ENCODE measurements around the gene SIRPA.

The SIRPA gene

GRCh38 chr20:1867495-1868260 is 27.5 kb upstream of the SIRPA start:
- Histone ChIP-seq H3K27me3 (ENCODE audit: control insufficient read depth, insufficient read depth, low read length) (no peaks in the 10 kb centered on the region), H2AFZ (no peak overlapping the region), H3K9ac (no peak overlapping the region), H3K79me2 (no peaks in the 10 kb centered on the region), H3K9me3 (ENCODE audit: control insufficient read depth, low read length) (no peaks in the 10 kb centered on the region), H3K27ac (no peak overlapping the region), H3K4me1 (no peaks in the 10 kb centered on the region), H3K4me3 (ENCODE audit: low read depth, low read length) (no peak overlapping the region), H3K4me2 (ENCODE audit: low read length) (no peak overlapping the region), H3K36me3 (ENCODE audit: control insufficient read depth, insufficient read depth, low read length) (no peaks in the 10 kb centered on the region)
- TF ChIP-seq CTCF (IDR thresholded peaks at IDR 0.05) = no peak

- Histone ChIP-seq H2AFZ (no peak overlapping the region), H3K4me1 (no peaks in the 10 kb centered on the region), H3K4me2 (ENCODE audit: low read length) (no peak overlapping the region), H3K9me3 (ENCODE audit: control insufficient read depth, low read length) (no peaks in the 10 kb centered on the region), H3K4me3 (ENCODE audit: low read depth, low read length) (no peak overlapping the region), H3K27ac (no peak overlapping the region), H3K79me2 (no peaks in the 10 kb centered on the region), H3K36me3 (ENCODE audit: control insufficient read depth, insufficient read depth, low read length) (no peaks in the 10 kb centered on the region), H3K27me3 (ENCODE audit: control insufficient read depth, insufficient read depth, low read length) (no peaks in the 10 kb centered on the region), H3K9ac (no peak overlapping the region)
- no peak for TF ChIP-seq CTCF (IDR thresholded peaks at IDR 0.05)
These were observed 26.4 kb upstream of the SIRPA start for GRCh38 chr20:1868856-1869255.

- H2AFZ ChIP-seq = no peak overlapping the region
- H3K4me1 ChIP-seq = no peaks in the 10 kb centered on the region
These were observed 24.9 kb upstream of the SIRPA start for GRCh38 chr20:1870323-1870722.

GRCh38 chr20:1870792-1871550 is 24.2 kb upstream of the SIRPA start:
- H3K27me3 ChIP-seq (ENCODE audit: control insufficient read depth, insufficient read depth, low read length) = no peaks in the 10 kb centered on the region
- no peaks in the 10 kb centered on the region for H3K79me2 ChIP-seq
- H3K36me3 ChIP-seq (ENCODE audit: control insufficient read depth, insufficient read depth, low read length) = no peaks in the 10 kb centered on the region
- no peak overlapping the region for H3K4me3 ChIP-seq (ENCODE audit: low read depth, low read length)
- H3K27ac ChIP-seq = no peak overlapping the region
- H3K4me1 ChIP-seq = no peaks in the 10 kb centered on the region
- H3K9ac ChIP-seq = no peak overlapping the region
- no peaks in the 10 kb centered on the region for H3K9me3 ChIP-seq (ENCODE audit: control insufficient read depth, low read length)
- H3K4me2 ChIP-seq (ENCODE audit: low read length) = no peak overlapping the region
- H2AFZ ChIP-seq = no peak overlapping the region
- no peak for TF ChIP-seq CTCF (IDR thresholded peaks at IDR 0.05)

More at GRCh38 chr20:1870323-1870722, 24.9 kb upstream of the SIRPA start:
- no peaks in the 10 kb centered on the region for H3K27me3 ChIP-seq (ENCODE audit: control insufficient read depth, insufficient read depth, low read length)
- no peak overlapping the region for H3K27ac ChIP-seq
- no peaks in the 10 kb centered on the region for H3K79me2 ChIP-seq
- no peaks in the 10 kb centered on the region for H3K36me3 ChIP-seq (ENCODE audit: control insufficient read depth, insufficient read depth, low read length)
- TF ChIP-seq CTCF (IDR thresholded peaks at IDR 0.05) = no peak
- no peaks in the 10 kb centered on the region for H3K9me3 ChIP-seq (ENCODE audit: control insufficient read depth, low read length)
- no peak overlapping the region for H3K4me3 ChIP-seq (ENCODE audit: low read depth, low read length)
- no peak overlapping the region for H3K9ac ChIP-seq
- H3K4me2 ChIP-seq (ENCODE audit: low read length) = no peak overlapping the region

Data from parathyroid adenoma (tissue), 2 donors.